Diencephalon (tissue), 1 donor: ENCODE measurements around the gene EVA1A. TPM values are rescaled to one million over a fixed set of nuclear protein-coding genes. Genes with fewer than 3 reads are reported as not detected.

Experiments
- small RNA-seq: library from RNA; depleted of rRNA; stranded (forward); fragments of <200 nt; gene quantifications from one replicate; pipeline ENCODE3, GENCODE V24; 2014
- total RNA-seq: library from RNA; depleted of rRNA; stranded (reverse); fragments of >200 nt; gene quantifications from one replicate; pipeline ENCODE4 v1.2.3, GENCODE V29; 2014

EVA1A gene, protein sequence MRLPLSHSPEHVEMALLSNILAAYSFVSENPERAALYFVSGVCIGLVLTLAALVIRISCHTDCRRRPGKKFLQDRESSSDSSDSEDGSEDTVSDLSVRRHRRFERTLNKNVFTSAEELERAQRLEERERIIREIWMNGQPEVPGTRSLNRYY
- total RNA-seq, result not detected

DNA sequence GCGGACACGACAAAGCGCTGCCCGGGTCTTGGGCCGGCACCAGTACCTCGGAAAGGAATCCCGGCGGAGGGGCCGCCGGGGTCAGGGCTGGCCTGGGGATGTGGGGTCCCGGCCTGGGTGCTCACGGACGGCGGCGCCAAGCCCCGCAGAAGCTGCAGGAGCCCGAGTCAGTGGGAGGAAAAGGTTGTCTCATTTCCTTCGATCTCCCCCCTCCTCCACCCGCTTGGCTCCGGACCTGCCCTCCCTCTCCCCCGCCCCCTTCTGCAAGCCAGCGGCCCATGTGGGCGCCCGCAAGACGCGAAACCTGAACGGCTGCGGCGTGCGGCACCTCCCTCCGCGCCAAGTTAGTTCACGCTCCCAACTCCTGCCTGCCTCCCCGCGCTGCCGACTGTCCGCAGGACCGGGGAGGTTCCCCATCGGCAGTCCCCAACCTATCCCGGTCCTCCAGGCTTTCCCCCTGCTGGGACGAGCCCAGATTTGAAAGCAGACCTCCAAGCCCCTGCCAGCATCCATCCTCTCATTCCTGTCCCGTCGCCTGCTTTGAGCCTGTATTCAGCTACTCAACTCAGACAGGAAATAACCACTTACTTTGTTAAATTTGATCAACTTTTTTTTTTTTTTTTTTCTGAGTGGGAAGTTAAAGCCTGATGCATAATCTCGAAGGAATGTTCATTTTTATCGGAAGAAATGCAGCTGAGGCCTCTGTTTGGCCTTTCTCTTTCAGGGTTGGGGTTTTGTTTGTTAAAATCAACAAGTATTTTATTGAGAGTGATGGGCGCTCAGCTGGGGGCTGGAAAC lies at the start of gene EVA1A:
Gene EVA1A (minus strand): TSS at position 172 of the 798 bp plus-strand sequence. CDS start 42,799 bp downstream, outside the sequence.

Small RNA genes lying within 50 kb of the gene (small RNA-seq; reads per million reads assigned to genes)
- not detected for gene RF01233

Other genes starting within 250 kb of the EVA1A start
- 39.4 TPM for gene MRPL19, start 85.8 kb upstream of the EVA1A start, total RNA-seq
- 19.4 TPM for gene GCFC2, start 150.0 kb upstream of the EVA1A start, total RNA-seq